Measurements from ENCODE around the gene DDX42.

- TF ChIP-seq POLR2A (IDR thresholded peaks at IDR 0.05) = no peak
- TF ChIP-seq CTCF (IDR thresholded peaks at IDR 0.05) = no peak
- TF ChIP-seq POLR2AphosphoS5 (IDR thresholded peaks at IDR 0.05) = no peak
Measured at GRCh38 chr17:63741143-63741407, 32.9 kb upstream of the DDX42 start.

Measured in prostate gland (tissue), 2 donors.